GM21515 (cell line): ENCODE measurements around the gene HUWE1.
"Not testable (repeated sequence)": the region's sequence is repeated elsewhere in the genome, so short reads cannot be mapped to it uniquely, and the experiment has no call there.

Experiments used
- ATAC-seq: cut with Tn5 transposase; IDR thresholded peaks from one replicate; pipeline ENCODE4 v1.9.1; 2021; ENCODE audit not compliant: unreplicated experiment

HUWE1 gene

DNA sequence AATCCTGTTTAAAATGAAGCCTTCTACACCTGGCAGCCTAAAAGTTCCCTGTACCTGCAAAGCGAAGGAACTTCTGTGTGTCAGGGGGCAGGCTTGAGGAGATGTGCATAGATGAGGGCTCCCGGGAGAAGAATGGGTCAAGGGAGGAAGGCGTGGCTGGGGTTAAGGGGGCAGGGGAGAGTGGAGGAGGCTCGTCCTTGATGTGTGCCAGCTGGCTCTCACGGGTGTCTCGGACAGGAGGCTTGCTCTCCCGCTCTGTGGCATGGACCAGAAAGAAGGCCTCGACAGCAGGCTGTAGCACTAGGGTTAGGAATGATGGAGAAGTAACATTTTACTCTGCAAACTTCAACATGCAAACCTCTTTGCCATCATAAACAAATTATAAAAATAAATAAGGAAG, 147.7 kb downstream of the HUWE1 start:
- no peak for ATAC-seq

DNA sequence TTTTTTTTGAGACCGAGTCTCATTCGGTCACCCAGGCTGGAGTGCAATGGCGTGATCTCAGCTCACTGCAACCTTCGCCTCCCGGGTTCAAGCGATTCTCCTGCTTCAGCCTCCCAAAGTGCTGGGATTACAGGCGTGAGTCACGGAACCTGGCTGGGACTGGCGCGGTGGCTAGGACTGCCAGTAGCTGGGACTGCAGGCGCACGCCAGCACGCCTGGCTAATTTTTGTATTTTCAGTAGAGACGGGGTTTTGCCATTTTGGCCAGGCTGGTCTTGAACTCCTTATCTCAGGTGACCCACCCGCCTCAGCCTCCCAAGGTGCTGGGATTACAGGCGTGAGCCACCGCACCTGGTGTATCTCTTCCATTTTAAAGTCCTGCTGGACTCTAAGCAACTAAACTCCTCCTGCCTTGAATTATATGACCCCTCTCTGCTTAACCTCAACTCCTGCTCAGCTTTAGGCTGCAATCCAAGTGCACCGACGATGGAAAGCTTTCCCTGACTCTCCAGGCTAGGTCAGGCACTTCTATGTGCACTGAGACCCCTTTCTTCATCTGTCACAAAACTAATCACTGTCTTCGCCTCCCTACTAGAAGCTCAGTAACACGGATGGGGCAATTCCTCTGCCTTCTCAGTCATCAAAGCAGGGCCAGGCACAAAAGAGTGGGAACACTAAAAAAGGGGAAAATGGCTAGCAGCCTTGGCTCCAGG, 155.1 kb downstream of the HUWE1 start:
- ATAC-seq, result not testable (repeated sequence)

DNA sequence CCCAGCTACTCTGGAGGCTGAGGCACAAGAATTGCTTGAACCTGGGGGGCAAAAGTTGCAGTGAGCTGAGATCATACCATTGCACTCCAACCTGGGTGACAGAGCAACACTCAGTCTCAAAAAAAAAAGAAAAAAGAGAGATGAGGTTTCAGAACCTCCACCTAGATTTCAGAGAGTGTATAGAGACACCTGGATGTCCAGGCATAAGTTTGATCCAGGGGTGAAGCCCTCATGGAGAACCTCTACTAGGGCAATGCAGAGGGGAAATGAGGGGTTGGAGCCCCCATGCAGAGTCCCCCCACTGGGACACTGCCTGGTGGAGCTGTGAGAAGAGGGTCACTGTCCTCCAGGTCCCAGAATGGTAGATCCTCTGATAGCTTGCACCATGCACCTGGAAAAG, 159.5 kb downstream of the HUWE1 start:
- no peak for ATAC-seq

DNA sequence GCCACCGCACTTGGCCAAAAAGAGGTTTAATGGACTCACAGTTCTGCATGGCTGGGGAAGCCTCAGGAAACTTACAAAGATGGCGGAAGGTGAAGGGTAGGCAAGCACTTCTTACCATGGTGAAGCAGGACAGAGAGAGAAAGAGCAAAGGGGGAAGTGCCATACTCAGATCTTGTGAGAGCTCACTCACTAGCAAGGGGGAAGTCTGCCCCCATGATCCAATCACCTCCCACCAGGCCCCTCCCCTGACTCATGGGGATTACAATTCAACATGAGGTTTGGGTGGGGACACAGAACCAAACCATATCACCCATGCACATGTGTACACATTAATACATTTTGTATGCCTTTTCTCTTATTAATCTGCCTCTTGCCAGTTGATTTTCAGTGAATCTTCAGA, 175.2 kb downstream of the HUWE1 start:
- ATAC-seq, result no peak

DNA sequence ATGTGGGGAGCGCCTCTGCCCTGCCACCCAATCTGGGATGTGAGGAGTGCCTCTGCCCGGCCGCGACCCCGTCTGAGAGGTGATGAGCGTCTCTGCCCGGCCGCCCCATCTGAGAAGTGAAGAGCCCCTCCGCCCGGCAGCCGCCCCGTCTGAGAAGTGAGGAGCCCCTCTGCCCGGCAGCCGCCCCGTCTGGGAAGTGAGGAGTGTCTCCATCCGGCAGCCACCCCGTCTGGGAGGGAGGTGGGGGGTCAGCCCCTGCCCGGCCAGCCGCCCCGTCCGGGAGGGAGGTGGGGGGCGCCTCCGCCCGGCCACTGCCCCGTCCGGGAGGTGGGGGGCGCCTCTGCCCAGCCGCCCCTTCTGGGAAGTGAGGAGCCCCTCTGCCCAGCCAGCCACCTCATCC, 182.5 kb downstream of the HUWE1 start:
- not testable (repeated sequence) for ATAC-seq

DNA sequence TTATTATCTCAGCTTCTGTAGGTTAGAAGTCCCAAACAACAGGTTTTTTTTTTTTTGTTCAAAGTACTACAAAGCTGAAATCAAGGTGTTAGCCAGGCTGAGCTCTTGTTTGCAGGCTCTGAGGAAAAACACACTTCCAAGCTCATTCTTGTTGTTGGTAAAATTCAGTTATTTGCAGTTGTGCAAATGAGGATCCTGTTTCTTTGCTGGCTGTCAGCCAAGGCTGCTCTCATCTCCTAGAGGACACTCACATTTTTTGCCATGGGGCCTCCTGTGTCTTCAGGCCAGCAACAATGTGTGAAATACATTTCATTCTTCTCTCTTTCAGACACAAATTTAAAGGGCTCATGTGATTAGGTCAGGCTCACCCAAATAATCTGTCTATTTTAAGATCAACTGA, 192.1 kb downstream of the HUWE1 start:
- ATAC-seq, result no peak

DNA sequence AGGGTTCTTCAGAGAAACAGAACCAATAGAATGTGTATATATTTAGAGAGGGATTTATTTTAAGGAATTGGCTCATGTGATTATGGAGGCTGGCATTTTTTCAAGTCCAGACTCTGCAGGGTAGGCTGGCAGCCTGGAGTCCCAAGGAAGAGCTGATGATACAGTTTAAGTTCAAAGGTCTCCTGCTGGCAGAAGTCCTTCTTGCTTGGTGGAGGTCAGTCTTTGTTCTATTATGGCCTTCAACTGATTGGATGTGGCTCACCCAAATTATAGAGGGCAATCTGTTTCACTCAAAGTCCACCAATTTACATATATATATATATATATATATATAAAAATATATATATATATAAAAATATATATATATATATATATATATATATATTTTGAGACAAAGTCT, 200.2 kb downstream of the HUWE1 start:
- ATAC-seq, result no peak

DNA sequence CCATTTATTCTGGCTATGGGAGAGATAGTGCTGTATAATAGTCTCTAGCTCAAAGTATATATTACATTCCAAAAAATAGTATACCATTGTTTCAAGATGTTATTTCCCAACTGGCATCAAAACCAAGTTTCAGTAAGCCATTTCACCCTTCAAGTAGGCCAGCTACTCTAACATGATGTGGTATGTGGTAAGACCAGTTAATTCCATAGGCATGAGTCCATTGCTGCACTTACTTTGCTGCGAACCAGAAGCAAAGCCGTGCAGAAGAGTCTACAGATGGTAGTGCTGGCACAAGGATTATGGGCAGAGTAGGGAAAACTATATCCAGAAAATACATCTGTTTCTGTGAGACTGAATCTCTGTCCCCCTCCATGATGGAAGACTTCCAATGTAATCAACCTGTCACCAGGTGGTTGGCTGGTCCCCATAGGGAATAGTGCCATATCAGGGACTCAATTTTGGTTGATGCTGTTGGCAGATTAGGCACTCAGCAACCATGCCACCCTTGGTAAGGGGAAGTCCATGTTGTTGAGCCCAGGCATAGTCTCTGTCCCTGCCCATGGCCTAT, 202.6 kb downstream of the HUWE1 start:
- ATAC-seq, result no peak

DNA sequence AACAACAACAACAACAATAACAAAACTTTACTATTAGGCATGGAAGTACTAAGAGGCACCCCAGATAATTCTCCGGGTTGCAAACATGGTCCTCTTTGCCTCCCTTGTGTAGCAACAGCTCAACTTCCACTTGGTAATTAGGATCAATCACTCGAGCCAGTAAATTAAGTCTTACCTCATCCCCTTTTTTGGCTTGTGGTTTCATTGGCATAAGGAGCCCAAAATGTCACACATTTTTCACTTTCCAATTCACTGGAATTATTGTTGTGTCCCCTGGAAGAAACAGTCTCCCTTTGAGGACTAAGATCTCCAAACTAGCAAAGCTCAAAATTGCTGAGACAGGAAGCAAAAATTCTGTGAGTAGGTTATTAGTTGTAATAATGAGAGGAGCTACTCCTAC, 203.1 kb downstream of the HUWE1 start:
- no peak for ATAC-seq
